Nephron (organoid): ENCODE measurements around the gene CAST.

Source experiments
- H3K27ac Mint-ChIP-seq, 3 experiments: 2 replicates each; pipeline ENCODE4 v1.8.0; 2020; ENCODE audit warnings: mixed read lengths in 3 of 3, mild to moderate bottlenecking in 2 of 3, moderate library complexity in 1 of 3
- H3K27me3 Mint-ChIP-seq: 2 replicates; pipeline ENCODE4 v1.8.0; 2021; ENCODE audit warnings: low read depth, mild to moderate bottlenecking, moderate library complexity, mixed read lengths
- H3K36me3 Mint-ChIP-seq: 2 replicates; pipeline ENCODE4 v1.8.0; 2020; ENCODE audit warnings: low read depth, mixed read lengths
- H3K4me1 Mint-ChIP-seq: 2 replicates; pipeline ENCODE4 v1.8.0; 2020; ENCODE audit warnings: mixed read lengths
- H3K4me3 Mint-ChIP-seq, 3 experiments: 2 replicates each; pipeline ENCODE4 v1.8.0; 2020; ENCODE audit warnings: mild to moderate bottlenecking in 3 of 3, mixed read lengths in 3 of 3, moderate library complexity in 2 of 3
- H3K9me3 Mint-ChIP-seq: 2 replicates; pipeline ENCODE4 v1.8.0; 2020; ENCODE audit warnings: mixed read lengths
- TF ChIP-seq, protein P1 (sequence below), 3 experiments: fragments of 200-600 bp; sonication (generic); IDR thresholded peaks; one replicate each; pipeline ENCODE4 v1.5.0; 2021; ENCODE audit warnings: antibody characterized with exemption in 3 of 3; ENCODE audit not compliant: unreplicated experiment in 3 of 3

Gene CAST

GRCh38 chr5:96747720-96748119 lies 85.5 kb downstream of the CAST start:
- TF ChIP-seq, protein P1, sequence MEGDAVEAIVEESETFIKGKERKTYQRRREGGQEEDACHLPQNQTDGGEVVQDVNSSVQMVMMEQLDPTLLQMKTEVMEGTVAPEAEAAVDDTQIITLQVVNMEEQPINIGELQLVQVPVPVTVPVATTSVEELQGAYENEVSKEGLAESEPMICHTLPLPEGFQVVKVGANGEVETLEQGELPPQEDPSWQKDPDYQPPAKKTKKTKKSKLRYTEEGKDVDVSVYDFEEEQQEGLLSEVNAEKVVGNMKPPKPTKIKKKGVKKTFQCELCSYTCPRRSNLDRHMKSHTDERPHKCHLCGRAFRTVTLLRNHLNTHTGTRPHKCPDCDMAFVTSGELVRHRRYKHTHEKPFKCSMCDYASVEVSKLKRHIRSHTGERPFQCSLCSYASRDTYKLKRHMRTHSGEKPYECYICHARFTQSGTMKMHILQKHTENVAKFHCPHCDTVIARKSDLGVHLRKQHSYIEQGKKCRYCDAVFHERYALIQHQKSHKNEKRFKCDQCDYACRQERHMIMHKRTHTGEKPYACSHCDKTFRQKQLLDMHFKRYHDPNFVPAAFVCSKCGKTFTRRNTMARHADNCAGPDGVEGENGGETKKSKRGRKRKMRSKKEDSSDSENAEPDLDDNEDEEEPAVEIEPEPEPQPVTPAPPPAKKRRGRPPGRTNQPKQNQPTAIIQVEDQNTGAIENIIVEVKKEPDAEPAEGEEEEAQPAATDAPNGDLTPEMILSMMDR (IDR thresholded peaks at IDR 0.05; ENCODE audit: unreplicated experiment in 3 of 3): no peak
- H3K27me3 Mint-ChIP-seq: no peaks in the 10 kb centered on the region
- no peak overlapping the region for H3K4me3 Mint-ChIP-seq
- peaks cover 59% of the 10 kb centered on the region for H3K36me3 Mint-ChIP-seq
- no peaks in the 10 kb centered on the region for H3K9me3 Mint-ChIP-seq
- H3K4me1 Mint-ChIP-seq: no peaks in the 10 kb centered on the region
- H3K27ac Mint-ChIP-seq: no peak overlapping the region

DNA sequence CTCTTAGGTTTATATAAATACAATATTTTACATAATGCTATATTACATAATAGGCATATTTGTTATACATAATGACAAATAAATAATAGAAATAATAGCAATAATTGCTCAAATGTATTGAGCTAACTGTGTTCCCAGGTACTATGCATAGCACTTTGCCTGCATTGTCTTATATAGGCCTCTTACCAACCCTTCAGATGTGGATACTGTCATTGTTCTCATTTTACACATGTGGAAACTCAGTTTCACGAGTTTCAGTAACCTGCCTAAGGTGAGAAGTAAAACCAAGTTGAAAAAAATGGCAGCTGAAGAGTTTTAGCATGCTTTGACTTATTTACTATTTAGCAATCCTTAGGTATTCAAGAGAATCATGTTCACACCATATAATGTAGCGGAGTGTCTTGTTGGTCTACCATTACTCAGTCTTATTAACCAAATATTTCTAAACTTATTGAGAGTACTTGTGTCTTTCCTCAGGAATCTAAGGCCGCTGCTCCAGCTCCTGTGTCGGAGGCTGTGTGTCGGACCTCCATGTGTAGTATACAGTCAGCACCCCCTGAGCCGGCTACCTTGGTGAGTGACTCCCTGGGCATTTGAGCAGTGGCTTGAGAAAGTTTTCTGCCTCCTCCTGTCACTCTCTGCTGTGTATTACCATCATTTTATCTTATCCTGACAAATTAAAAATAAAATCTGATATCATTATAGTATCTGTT lies 88.1 kb downstream of the CAST start:
- H3K9me3 Mint-ChIP-seq: no peaks in the 10 kb centered on the region
- H3K36me3 Mint-ChIP-seq: peaks cover 55% of the 10 kb centered on the region
- TF ChIP-seq, protein P1 (IDR thresholded peaks at IDR 0.05; ENCODE audit: unreplicated experiment in 3 of 3): no peak
- H3K27ac Mint-ChIP-seq: no peak overlapping the region
- no peaks in the 10 kb centered on the region for H3K27me3 Mint-ChIP-seq
- H3K4me3 Mint-ChIP-seq: no peak overlapping the region
- H3K4me1 Mint-ChIP-seq: no peaks in the 10 kb centered on the region

DNA sequence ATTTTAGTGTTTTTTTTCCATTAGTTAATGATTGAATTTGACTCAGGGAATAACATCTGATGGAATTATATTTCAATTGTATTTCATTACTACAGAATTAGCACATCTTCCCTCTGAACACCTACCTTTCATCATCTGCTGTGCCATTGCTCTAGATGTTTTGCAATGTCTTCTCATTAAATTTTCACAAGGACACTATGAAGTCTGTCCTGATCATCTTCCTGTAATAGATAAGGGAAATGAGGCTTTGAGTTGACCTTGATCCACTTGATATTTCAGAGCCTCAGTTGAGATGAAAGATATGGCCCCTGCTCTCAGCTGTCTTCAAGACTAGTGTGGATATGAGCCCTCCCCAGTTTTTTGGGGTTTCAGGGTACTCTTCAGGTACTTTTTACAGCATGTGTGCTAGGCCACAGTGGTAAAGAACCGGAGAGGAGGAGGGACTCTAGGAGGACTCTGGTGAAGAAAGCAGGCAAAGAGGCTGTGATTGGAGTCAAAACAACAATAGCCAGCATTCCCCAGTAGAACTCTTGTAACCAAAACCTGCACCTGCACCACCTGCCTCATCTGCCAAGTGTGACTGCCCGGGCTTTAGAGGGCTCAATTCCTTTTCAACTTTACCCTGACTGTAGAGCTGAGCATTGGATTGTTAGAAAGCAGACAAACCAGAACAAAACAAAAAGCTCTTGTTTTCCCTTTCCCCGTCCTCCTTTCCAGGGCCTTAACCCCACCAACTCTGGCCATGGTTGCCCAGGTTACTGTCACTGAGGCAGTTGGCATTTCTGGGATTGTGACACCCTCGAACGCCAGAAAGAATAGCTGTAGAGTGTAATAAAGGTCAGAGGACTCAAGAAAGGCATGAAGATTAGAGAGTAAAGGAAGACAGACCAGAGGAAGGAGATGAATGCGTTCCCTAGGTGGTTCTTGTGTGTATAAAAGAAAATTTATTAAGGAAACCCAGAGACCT lies 89.3 kb downstream of the CAST start:
- Mint-ChIP-seq H3K27ac (no peak overlapping the region), H3K4me3 (no peak overlapping the region), H3K36me3 (peaks cover 52% of the 10 kb centered on the region), H3K27me3 (no peaks in the 10 kb centered on the region), H3K9me3 (no peaks in the 10 kb centered on the region), H3K4me1 (no peaks in the 10 kb centered on the region)
- TF ChIP-seq, protein P1 (IDR thresholded peaks at IDR 0.05; ENCODE audit: unreplicated experiment in 3 of 3): no peak

DNA sequence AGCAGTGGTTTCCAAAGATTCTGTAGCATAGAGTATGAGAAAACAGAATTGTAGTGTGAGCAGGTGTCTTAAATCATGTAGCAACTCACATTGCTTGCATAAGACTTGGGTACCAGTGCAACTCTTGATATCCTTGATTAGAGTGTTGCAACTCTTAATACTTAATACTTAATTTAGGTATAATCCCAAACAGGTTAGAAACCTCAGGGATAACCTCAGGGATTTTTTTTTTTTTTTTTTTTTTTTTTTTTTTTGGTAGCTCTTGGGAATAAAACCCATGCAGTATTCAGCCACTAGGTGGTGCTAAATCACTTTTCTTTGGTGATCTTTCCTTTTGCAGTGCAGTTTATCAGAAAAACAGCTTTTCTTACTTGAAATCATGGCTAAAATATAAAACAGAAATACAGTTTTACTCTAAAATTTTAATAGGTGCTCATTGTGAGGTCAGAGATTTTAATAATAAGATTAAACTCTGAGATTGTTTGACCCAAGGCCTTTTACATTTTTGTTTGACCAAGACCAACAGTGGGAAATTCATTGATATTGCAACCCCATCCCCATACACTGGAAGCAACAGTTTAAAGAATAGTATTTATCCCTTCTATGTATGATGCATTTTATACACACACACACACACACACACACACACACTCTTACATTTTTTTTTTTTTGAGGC lies 90.3 kb downstream of the CAST start:
- no peak overlapping the region for H3K4me3 Mint-ChIP-seq
- H3K27ac Mint-ChIP-seq: no peak overlapping the region
- peaks cover 56% of the 10 kb centered on the region for H3K36me3 Mint-ChIP-seq
- no peaks in the 10 kb centered on the region for H3K9me3 Mint-ChIP-seq
- no peaks in the 10 kb centered on the region for H3K27me3 Mint-ChIP-seq
- no peaks in the 10 kb centered on the region for H3K4me1 Mint-ChIP-seq
- TF ChIP-seq, protein P1 (IDR thresholded peaks at IDR 0.05; ENCODE audit: unreplicated experiment in 3 of 3): peak; percentile 63 to 68 (median 65)

GRCh38 chr5:96753017-96753397 lies 90.8 kb downstream of the CAST start:
- Mint-ChIP-seq H3K4me1 (no peaks in the 10 kb centered on the region), H3K27ac (no peak overlapping the region), H3K9me3 (no peaks in the 10 kb centered on the region), H3K36me3 (peaks cover 54% of the 10 kb centered on the region), H3K4me3 (no peak overlapping the region), H3K27me3 (no peaks in the 10 kb centered on the region)
- TF ChIP-seq, protein P1 (IDR thresholded peaks at IDR 0.05; ENCODE audit: unreplicated experiment in 3 of 3): no peak
